ENCODE results near the gene TGM6. TPM values are rescaled to one million over a fixed set of nuclear protein-coding genes. Genes with fewer than 3 reads are reported as not detected.

TGM6 gene
- polyA plus RNA-seq, 1 donor (not counting 4 experiments of a cell fraction or from before 2014, with no cell fraction given) = not detected

DNA sequence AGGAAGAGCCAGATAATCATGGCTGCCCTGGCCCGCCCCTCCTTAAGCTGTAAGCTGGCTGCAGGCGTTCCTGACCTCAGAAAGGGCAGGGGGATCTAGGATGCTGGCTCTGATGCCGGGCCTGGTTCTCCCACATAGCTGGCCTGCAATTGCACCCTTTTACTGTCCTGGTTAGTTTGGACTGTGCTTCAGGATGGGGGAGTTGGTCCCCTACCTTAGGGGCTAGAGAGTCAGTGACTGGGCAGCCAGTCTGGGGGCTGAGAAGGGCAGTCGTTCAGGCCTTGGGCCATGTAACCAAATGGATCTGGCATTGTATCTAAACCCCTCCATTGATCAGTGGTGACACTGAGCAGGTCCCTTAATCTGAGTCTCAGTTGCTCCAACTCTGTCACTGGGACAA lies 44.2 kb upstream of the TGM6 start:
- dilution Hi-C loops (cut with MboI; ENCODE audit: extremely low pct_ligation_motif_present, low sequenced_read_pairs) = loop anchor here (10.0 kb wide), 1 partner anchor 132 kb away; no protein-coding TSS in a partner anchor
- H3K4me2 ChIP-seq (ENCODE audit: control insufficient read depth, extremely low read depth, insufficient read depth, low read depth, low read length) = no peak overlapping the region
- no peaks in the 10 kb centered on the region for H3K36me3 ChIP-seq (ENCODE audit: control insufficient read depth in 2 of 2, extremely low read depth in 1 of 2, insufficient read depth in 2 of 2, low read length in 2 of 2)
- no peak overlapping the region for H3K9ac ChIP-seq (ENCODE audit: control insufficient read depth, extremely low read depth, insufficient read depth, low read length)
- peaks cover 29% of the 10 kb centered on the region for H3K27me3 ChIP-seq (ENCODE audit: control insufficient read depth, extremely low read depth, insufficient read depth, low read length)
- TF ChIP-seq, protein P1, sequence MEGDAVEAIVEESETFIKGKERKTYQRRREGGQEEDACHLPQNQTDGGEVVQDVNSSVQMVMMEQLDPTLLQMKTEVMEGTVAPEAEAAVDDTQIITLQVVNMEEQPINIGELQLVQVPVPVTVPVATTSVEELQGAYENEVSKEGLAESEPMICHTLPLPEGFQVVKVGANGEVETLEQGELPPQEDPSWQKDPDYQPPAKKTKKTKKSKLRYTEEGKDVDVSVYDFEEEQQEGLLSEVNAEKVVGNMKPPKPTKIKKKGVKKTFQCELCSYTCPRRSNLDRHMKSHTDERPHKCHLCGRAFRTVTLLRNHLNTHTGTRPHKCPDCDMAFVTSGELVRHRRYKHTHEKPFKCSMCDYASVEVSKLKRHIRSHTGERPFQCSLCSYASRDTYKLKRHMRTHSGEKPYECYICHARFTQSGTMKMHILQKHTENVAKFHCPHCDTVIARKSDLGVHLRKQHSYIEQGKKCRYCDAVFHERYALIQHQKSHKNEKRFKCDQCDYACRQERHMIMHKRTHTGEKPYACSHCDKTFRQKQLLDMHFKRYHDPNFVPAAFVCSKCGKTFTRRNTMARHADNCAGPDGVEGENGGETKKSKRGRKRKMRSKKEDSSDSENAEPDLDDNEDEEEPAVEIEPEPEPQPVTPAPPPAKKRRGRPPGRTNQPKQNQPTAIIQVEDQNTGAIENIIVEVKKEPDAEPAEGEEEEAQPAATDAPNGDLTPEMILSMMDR (optimal IDR thresholded peaks at IDR 0.05 in 1 of 3, IDR thresholded peaks at IDR 0.05 in 1 of 3, conservative IDR thresholded peaks at IDR 0.05 in 1 of 3; ENCODE audit: extremely low read depth in 1 of 3, insufficient read depth in 2 of 3, low read length in 3 of 3) = no peak
- no peak for TF ChIP-seq EZH2 (IDR thresholded peaks at IDR 0.05; ENCODE audit: low read length)
- H3K79me2 ChIP-seq (ENCODE audit: control insufficient read depth, insufficient read depth, low read length) = no peaks in the 10 kb centered on the region
- H3K9me1 ChIP-seq (ENCODE audit: control insufficient read depth, extremely low read depth, insufficient read depth, low read length) = no peaks in the 10 kb centered on the region
- FAIRE-seq (no peak), DNase-seq (ENCODE audit: low read depth, low spot score) (no peak)
- H3K4me3 ChIP-seq (ENCODE audit: control insufficient read depth in 2 of 3, extremely low read depth in 1 of 3, insufficient read depth in 2 of 3, low read depth in 1 of 3, low read length in 3 of 3) = no peak overlapping the region
- no peaks in the 10 kb centered on the region for H3K4me1 ChIP-seq (ENCODE audit: control insufficient read depth, extremely low read depth, insufficient read depth, low read length)
- no peaks in the 10 kb centered on the region for H3K9me3 ChIP-seq (ENCODE audit: control insufficient read depth, low read depth, low read length)
- H3K27ac ChIP-seq (ENCODE audit: control insufficient read depth, insufficient read depth, low read length) = no peak overlapping the region
- H4K20me1 ChIP-seq (ENCODE audit: control insufficient read depth, extremely low read depth, insufficient read depth, low read length) = no peaks in the 10 kb centered on the region
- no peak overlapping the region for H2AFZ ChIP-seq (ENCODE audit: control insufficient read depth, low read length)

DNA sequence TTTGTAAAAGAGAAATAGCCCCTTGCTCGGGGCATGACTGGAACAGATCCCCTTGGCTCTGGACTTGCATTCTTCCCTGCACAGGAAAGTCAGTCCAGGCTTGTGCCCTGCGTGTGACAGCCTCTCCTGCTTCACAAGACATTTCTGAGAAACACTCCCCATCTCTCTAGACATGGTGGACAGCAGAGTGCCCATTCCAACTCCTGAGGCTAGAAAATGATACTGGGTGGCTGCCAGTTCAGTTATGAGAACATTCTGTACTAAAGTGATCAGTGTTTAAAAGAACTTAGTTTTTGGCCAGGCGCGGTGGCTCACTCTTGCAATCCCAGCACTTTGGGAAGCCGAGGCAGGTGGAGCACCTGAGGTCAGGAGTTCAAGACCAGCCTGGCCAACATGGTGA lies 43.6 kb upstream of the TGM6 start:
- no peak overlapping the region for H3K9ac ChIP-seq (ENCODE audit: control insufficient read depth, extremely low read depth, insufficient read depth, low read length)
- no peak overlapping the region for H3K4me3 ChIP-seq (ENCODE audit: control insufficient read depth in 2 of 3, extremely low read depth in 1 of 3, insufficient read depth in 2 of 3, low read depth in 1 of 3, low read length in 3 of 3)
- H3K79me2 ChIP-seq (ENCODE audit: control insufficient read depth, insufficient read depth, low read length) = no peaks in the 10 kb centered on the region
- H3K9me1 ChIP-seq (ENCODE audit: control insufficient read depth, extremely low read depth, insufficient read depth, low read length) = no peaks in the 10 kb centered on the region
- no peaks in the 10 kb centered on the region for H3K36me3 ChIP-seq (ENCODE audit: control insufficient read depth in 2 of 2, extremely low read depth in 1 of 2, insufficient read depth in 2 of 2, low read length in 2 of 2)
- no peak overlapping the region for H2AFZ ChIP-seq (ENCODE audit: control insufficient read depth, low read length)
- H3K4me1 ChIP-seq (ENCODE audit: control insufficient read depth, extremely low read depth, insufficient read depth, low read length) = no peaks in the 10 kb centered on the region
- no peak overlapping the region for H3K4me2 ChIP-seq (ENCODE audit: control insufficient read depth, extremely low read depth, insufficient read depth, low read depth, low read length)
- DNase-seq (ENCODE audit: low read depth, low spot score) (no peak), FAIRE-seq (no peak)
- dilution Hi-C loops (cut with MboI; ENCODE audit: extremely low pct_ligation_motif_present, low sequenced_read_pairs) = loop anchor here (10.0 kb wide), 1 partner anchor 132 kb away; no protein-coding TSS in a partner anchor
- H3K27ac ChIP-seq (ENCODE audit: control insufficient read depth, insufficient read depth, low read length) = no peak overlapping the region
- TF ChIP-seq, protein P1 (optimal IDR thresholded peaks at IDR 0.05 in 1 of 3, IDR thresholded peaks at IDR 0.05 in 1 of 3, conservative IDR thresholded peaks at IDR 0.05 in 1 of 3; ENCODE audit: extremely low read depth in 1 of 3, insufficient read depth in 2 of 3, low read length in 3 of 3) = no peak
- no peak for TF ChIP-seq EZH2 (IDR thresholded peaks at IDR 0.05; ENCODE audit: low read length)
- peaks cover 22% of the 10 kb centered on the region for H3K27me3 ChIP-seq (ENCODE audit: control insufficient read depth, extremely low read depth, insufficient read depth, low read length)
- no peaks in the 10 kb centered on the region for H4K20me1 ChIP-seq (ENCODE audit: control insufficient read depth, extremely low read depth, insufficient read depth, low read length)
- no peaks in the 10 kb centered on the region for H3K9me3 ChIP-seq (ENCODE audit: control insufficient read depth, low read depth, low read length)

Data from keratinocyte (primary cell).